OCI-LY1 (cell line): ENCODE data around the gene PDE4C.
A peak's percentile ranks its signal among the peaks of the same experiment; 100 is the strongest.

Experiments used
- H2AFZ ChIP-seq: fragments of 200-600 bp; sonication (generic), shearing (Covaris generic); 2 replicates; pipeline ENCODE4 v1.6.0; 2014; ENCODE audit warnings: antibody characterized with exemption, mild to moderate bottlenecking, low read length
- H3F3A ChIP-seq: fragments of 200-600 bp; sonication (generic), shearing (Covaris generic); 2 replicates; pipeline ENCODE4 v1.6.0; 2014; ENCODE audit warnings: mild to moderate bottlenecking, antibody characterized with exemption, low read length, moderate library complexity; ENCODE audit not compliant: insufficient read depth
- H3K27ac ChIP-seq: fragments of 200-600 bp; sonication (generic); 2 replicates; pipeline ENCODE4 v1.5.1; 2014; ENCODE audit warnings: low read length, mixed run types, mild to moderate bottlenecking, low read depth; ENCODE audit not compliant: poor library complexity, severe bottlenecking
- H3K27me3 ChIP-seq: fragments of 200-600 bp; sonication (generic); 2 replicates; pipeline ENCODE4 v1.6.0; 2014; ENCODE audit warnings: antibody characterized with exemption, mild to moderate bottlenecking, low read length, moderate library complexity; ENCODE audit not compliant: insufficient read depth
- H3K36me3 ChIP-seq: fragments of 200-600 bp; sonication (generic); 2 replicates; pipeline ENCODE4 v1.6.1; 2014; ENCODE audit warnings: mild to moderate bottlenecking, antibody characterized with exemption, low read length, moderate library complexity, mixed read lengths; ENCODE audit not compliant: insufficient read depth
- H3K4me1 ChIP-seq: fragments of 200-600 bp; sonication (generic); 2 replicates; pipeline ENCODE4 v1.5.1; 2014; ENCODE audit warnings: mild to moderate bottlenecking, low read length, moderate library complexity; ENCODE audit not compliant: insufficient read depth, severe bottlenecking
- H3K4me2 ChIP-seq: fragments of 200-600 bp; sonication (generic), shearing (Covaris generic); 2 replicates; pipeline ENCODE4 v1.6.1; 2014; ENCODE audit warnings: low read length
- H3K4me3 ChIP-seq: fragments of 200-600 bp; sonication (generic); 2 replicates; pipeline ENCODE4 v1.5.1; 2014; ENCODE audit warnings: low read length, low read depth, mild to moderate bottlenecking, mixed read lengths; ENCODE audit not compliant: poor library complexity, severe bottlenecking
- H3K79me2 ChIP-seq: fragments of 200-600 bp; shearing (Covaris generic); 2 replicates; pipeline ENCODE4 v1.6.1; 2016; ENCODE audit warnings: mixed run types, low read length, mixed read lengths; ENCODE audit not compliant: insufficient read depth
- H3K9ac ChIP-seq: fragments of 200-600 bp; sonication (generic), shearing (Covaris generic); 2 replicates; pipeline ENCODE4 v1.6.1; 2014; ENCODE audit warnings: mild to moderate bottlenecking, low read length, mixed read lengths
- H3K9me2 ChIP-seq: fragments of 200-600 bp; sonication (generic), shearing (Covaris generic); 2 replicates; pipeline ENCODE4 v1.6.1; 2014; ENCODE audit warnings: low read depth, mild to moderate bottlenecking, low read length, mixed read lengths
- H3K9me3 ChIP-seq: fragments of 200-600 bp; shearing (Covaris generic); 2 replicates; pipeline ENCODE4 v1.6.1; 2014; ENCODE audit warnings: low read length, mixed read lengths
- H4K20me1 ChIP-seq: fragments of 200-600 bp; sonication (generic), shearing (Covaris generic); 2 replicates; pipeline ENCODE4 v1.6.0; 2016; ENCODE audit warnings: mild to moderate bottlenecking, low read length; ENCODE audit not compliant: insufficient read depth
- EZH2 ChIP-seq: fragments of 200-600 bp; sonication (generic), shearing (Covaris generic); IDR thresholded peaks from 2 replicates; pipeline ENCODE4 v1.8.0; 2017; ENCODE audit warnings: borderline replicate concordance, mixed run types, mild to moderate bottlenecking, antibody characterized with exemption, low read length, moderate library complexity, mixed read lengths
- TF ChIP-seq, protein P1 (sequence below): fragments of 200-600 bp; sonication (generic), shearing (Covaris generic); IDR thresholded peaks from 2 replicates; pipeline ENCODE4 v1.5.1; 2017; ENCODE audit warnings: mild to moderate bottlenecking, antibody characterized with exemption, low read length, moderate library complexity, mixed read lengths

The PDE4C gene

DNA sequence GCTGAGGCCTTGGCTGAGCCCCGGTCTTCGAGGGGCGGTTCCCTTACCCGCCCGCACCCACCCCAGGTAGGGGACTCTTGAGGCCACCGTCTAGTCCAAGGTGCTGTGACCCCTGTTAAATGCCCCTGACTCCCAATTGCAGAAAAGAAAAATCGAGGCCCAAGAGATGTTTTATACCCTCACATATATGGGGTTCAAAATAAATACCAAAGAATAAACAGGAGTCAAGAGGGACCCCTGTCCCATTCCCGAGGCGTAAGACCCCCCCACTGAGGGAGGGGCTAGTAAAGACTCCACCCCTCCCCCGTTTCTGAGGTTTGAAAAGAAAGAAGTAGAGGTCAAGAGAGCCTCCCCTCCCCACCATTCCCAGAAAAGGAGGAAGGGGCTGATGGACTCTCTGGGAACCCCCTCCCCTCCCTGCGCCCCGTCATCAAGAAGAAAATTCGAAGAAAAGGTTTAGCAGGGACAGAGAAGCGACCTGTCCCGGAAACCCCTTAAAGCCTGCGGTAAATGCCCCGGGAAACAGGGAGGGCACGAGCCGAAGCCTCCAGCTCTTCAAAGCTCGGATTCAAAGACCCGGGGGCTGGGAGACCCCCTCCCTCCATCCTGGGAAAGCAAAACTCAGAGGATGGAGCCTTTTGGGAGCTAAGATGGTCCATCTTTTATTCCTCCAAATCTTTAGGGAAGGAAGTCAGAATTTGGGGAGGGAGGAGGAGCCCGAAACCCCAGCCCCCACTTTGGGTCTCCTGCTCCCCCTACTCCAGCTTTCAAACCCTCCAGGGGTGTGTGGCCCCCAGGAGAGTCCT is 21.6 kb downstream of the PDE4C start:
- Histone ChIP-seq H3K4me2 (peak overlapping the region; percentile 76), H3F3A (no peaks in the 10 kb centered on the region), H3K9ac (peak overlapping the region; percentile 91), H3K27me3 (no peaks in the 10 kb centered on the region), H3K9me3 (no peaks in the 10 kb centered on the region), H3K79me2 (no peaks in the 10 kb centered on the region), H4K20me1 (no peaks in the 10 kb centered on the region), H3K36me3 (peaks cover 25% of the 10 kb centered on the region), H3K27ac (peak overlapping the region; percentile 72), H3K4me1 (peaks cover 26% of the 10 kb centered on the region), H3K9me2 (no peaks in the 10 kb centered on the region), H3K4me3 (peak overlapping the region; percentile 81), H2AFZ (no peak overlapping the region)
- TF ChIP-seq EZH2, result no peak
- TF ChIP-seq, protein P1, sequence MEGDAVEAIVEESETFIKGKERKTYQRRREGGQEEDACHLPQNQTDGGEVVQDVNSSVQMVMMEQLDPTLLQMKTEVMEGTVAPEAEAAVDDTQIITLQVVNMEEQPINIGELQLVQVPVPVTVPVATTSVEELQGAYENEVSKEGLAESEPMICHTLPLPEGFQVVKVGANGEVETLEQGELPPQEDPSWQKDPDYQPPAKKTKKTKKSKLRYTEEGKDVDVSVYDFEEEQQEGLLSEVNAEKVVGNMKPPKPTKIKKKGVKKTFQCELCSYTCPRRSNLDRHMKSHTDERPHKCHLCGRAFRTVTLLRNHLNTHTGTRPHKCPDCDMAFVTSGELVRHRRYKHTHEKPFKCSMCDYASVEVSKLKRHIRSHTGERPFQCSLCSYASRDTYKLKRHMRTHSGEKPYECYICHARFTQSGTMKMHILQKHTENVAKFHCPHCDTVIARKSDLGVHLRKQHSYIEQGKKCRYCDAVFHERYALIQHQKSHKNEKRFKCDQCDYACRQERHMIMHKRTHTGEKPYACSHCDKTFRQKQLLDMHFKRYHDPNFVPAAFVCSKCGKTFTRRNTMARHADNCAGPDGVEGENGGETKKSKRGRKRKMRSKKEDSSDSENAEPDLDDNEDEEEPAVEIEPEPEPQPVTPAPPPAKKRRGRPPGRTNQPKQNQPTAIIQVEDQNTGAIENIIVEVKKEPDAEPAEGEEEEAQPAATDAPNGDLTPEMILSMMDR, result no peak

- Histone ChIP-seq H3K4me2 (peak within 1 kb of the TSS; percentile 86), H3K27ac (peak within 1 kb of the TSS; percentile 72), H3K4me1 (peaks cover 26% of the 10 kb centered on the region), H4K20me1 (no peaks in the 10 kb centered on the region), H3K79me2 (no peaks in the 10 kb centered on the region), H2AFZ (no peak within 1 kb of the TSS), H3K4me3 (peak within 1 kb of the TSS; percentile 81), H3K9me2 (no peaks in the 10 kb centered on the region), H3F3A (no peaks in the 10 kb centered on the region), H3K27me3 (no peaks in the 10 kb centered on the region), H3K9ac (peak within 1 kb of the TSS; percentile 91), H3K9me3 (no peaks in the 10 kb centered on the region), H3K36me3 (peaks cover 31% of the 10 kb centered on the region)
- no peak for TF ChIP-seq EZH2
- TF ChIP-seq, protein P1, result no peak
These were observed 22.3 kb downstream of the PDE4C start, which contains the start of gene RAB3A for GRCh38 chr19:18203863-18204393. Gene RAB3A, minus strand, starts transcription at chr19:18204042. Its CDS starts 1,302 bp downstream, at chr19:18202740.

- H3K4me1 ChIP-seq, result peaks cover 26% of the 10 kb centered on the region
- peaks cover 36% of the 10 kb centered on the region for H3K36me3 ChIP-seq
- no peaks in the 10 kb centered on the region for H3K9me2 ChIP-seq
- H3K27ac ChIP-seq, result peak overlapping the region; percentile 60
- no peak overlapping the region for H2AFZ ChIP-seq
- no peaks in the 10 kb centered on the region for H3K27me3 ChIP-seq
- H3K4me2 ChIP-seq, result peak overlapping the region; percentile 86
- H3F3A ChIP-seq, result no peaks in the 10 kb centered on the region
- H3K4me3 ChIP-seq, result peak overlapping the region; percentile 80
- H4K20me1 ChIP-seq, result no peaks in the 10 kb centered on the region
- peak overlapping the region; percentile 71 for H3K9ac ChIP-seq
- H3K9me3 ChIP-seq, result no peaks in the 10 kb centered on the region
- no peaks in the 10 kb centered on the region for H3K79me2 ChIP-seq
- TF ChIP-seq, protein P1, result no peak
- TF ChIP-seq EZH2, result no peak
These were observed 22.8 kb downstream of the PDE4C start for GRCh38 chr19:18203408-18203862.
